Spleen (tissue), 11 donors: ENCODE data around the gene HHLA2. TPM values are rescaled to one million over a fixed set of nuclear protein-coding genes. Genes with fewer than 3 reads are reported as not detected.

Experiments
- DNase-seq: peaks from one replicate; pipeline ENCODE4 v3.0.0-alpha.2; 2020
- H3K27ac ChIP-seq, 8 donors: fragments of 200-600 bp; sonication (generic) in 7 of 8; 1 replicate in 4 of 8; 2 replicates in 4 of 8; pipeline versions ENCODE4 v1.5.0 to v1.8.0; 2016 to 2021; ENCODE audit warnings: inconsistent platforms in 4 of 8, mild to moderate bottlenecking in 4 of 8, moderate library complexity in 1 of 8
- H3K27me3 ChIP-seq, 7 donors: fragments of 200-600 bp; sonication (generic) in 6 of 7; replicated peaks in 1 of 7; 1 replicate in 4 of 7; 2 replicates in 3 of 7; pipeline versions ENCODE4 v1.5.0 to v1.8.0; 2016 to 2021; ENCODE audit warnings: inconsistent platforms in 3 of 7, mild to moderate bottlenecking in 1 of 7
- H3K36me3 ChIP-seq, 6 donors: fragments of 200-600 bp; sonication (generic) in 5 of 6; 1 replicate in 4 of 6; 2 replicates in 2 of 6; pipeline versions ENCODE4 v1.5.0 to v1.8.0; 2016 to 2021; ENCODE audit warnings: inconsistent platforms in 2 of 6
- H3K4me1 ChIP-seq, 6 donors: fragments of 200-600 bp; sonication (generic) in 5 of 6; 1 replicate in 3 of 6; 2 replicates in 3 of 6; pipeline versions ENCODE4 v1.5.0 to v1.8.0; 2016 to 2021; ENCODE audit warnings: inconsistent platforms in 3 of 6
- H3K4me3 ChIP-seq, 8 donors: fragments of 200-600 bp; sonication (generic) in 7 of 8; 1 replicate in 4 of 8; 2 replicates in 4 of 8; pipeline versions ENCODE4 v1.5.0 to v1.8.0; 2016 to 2021; ENCODE audit warnings: inconsistent platforms in 4 of 8, mild to moderate bottlenecking in 4 of 8, moderate library complexity in 2 of 8
- H3K9me3 ChIP-seq, 8 donors: fragments of 200-600 bp; sonication (generic) in 7 of 8; 1 replicate in 4 of 8; 2 replicates in 4 of 8; pipeline versions ENCODE4 v1.5.0 to v1.8.0; 2016 to 2021; ENCODE audit warnings: inconsistent platforms in 4 of 8
- CTCF ChIP-seq, 11 experiments: fragments of 200-600 bp in 7 of 11; fragments of 450-650 bp in 4 of 11; sonication (generic) in 4 of 11; IDR thresholded peaks in 8 of 11; conservative IDR thresholded peaks in 3 of 11; 1 replicate in 7 of 11; 2 replicates in 4 of 11; pipeline versions ENCODE4 v1.4.0 to v1.8.0; 2016 to 2021; ENCODE audit warnings: antibody characterized with exemption in 11 of 11, inconsistent platforms in 4 of 11, mild to moderate bottlenecking in 1 of 11
- POLR2A ChIP-seq, 3 donors: fragments of 450-650 bp; IDR thresholded peaks; one replicate each; pipeline ENCODE4 v1.5.1; 2017; ENCODE audit warnings: antibody characterized with exemption in 3 of 3, mild to moderate bottlenecking in 1 of 3
- POLR2AphosphoS5 ChIP-seq, 3 donors: sonication (generic); formaldehyde crosslinking; IDR thresholded peaks; one replicate each; pipeline ENCODE4 v1.5.1; 2017; ENCODE audit warnings: antibody characterized with exemption in 3 of 3
- WGBS, 5 donors: extraction: QIAGEN DNeasy Blood & Tissue Kit in 3 of 5; methylation state at CpG; one replicate each; pipeline versions ENCODE4 v1.1.5 to v1.1.7; 2013 to 2018; 5-methylcytosine and 5-hydroxymethylcytosine counted together
- intact Hi-C: fragments of 100-400 bp; cut with DNase I; formaldehyde crosslinking; loops from one replicate; pipeline ENCODE4 v1.15.0; 2023; ENCODE audit warnings: low total_unique reads
- polyA plus RNA-seq, 3 donors: library from polyadenylated mRNA; stranded (reverse); fragments of 200-250 nt; gene quantifications; one replicate each; pipeline ENCODE4 v1.2.1, GENCODE V29; 2013
- total RNA-seq, 7 donors: library from RNA; depleted of rRNA in 3 of 7; stranded (reverse); fragments of >200 nt in 3 of 7; fragmentation: NEBNext Ultra II Directional in 4 of 7; extraction: Animal tissue kit (Norgen Biotek cat#: 25700) in 4 of 7; gene quantifications; one replicate each; pipeline versions ENCODE4 v1.1.0 to v1.2.1, GENCODE V29; 2016 to 2021
- donor health status: healthy with polysubstance abuse.
- donor health status: DM: no; HTN: no; CAD: no; lungs with moderate emphysema.
- donor health status: DM: no; HTN: no; CAD: no.
- donor health status: Bipolar disorder and iron deficiency.
- donor health status: healthy.
- donor health status: DM: no; HTN: no; CAD: no.
- donor health status: DM: yes; HTN: yes; CAD: no.

Gene HHLA2
- total and polyA plus RNA-seq, 10 donors: 0.09 to 0.43 (median 0.18) TPM; not detected in 4

GRCh38 chr3:108320746-108321350 lies 24.5 kb downstream of the HHLA2 start:
- Histone ChIP-seq H3K36me3 (no peaks in the 10 kb centered on the region), H3K27ac (no peak overlapping the region), H3K27me3 (no peaks in the 10 kb centered on the region), H3K9me3 (no peaks in the 10 kb centered on the region), H3K4me1 (no peaks in the 10 kb centered on the region), H3K4me3 (no peak overlapping the region)
- TF ChIP-seq CTCF (IDR thresholded peaks at IDR 0.05 in 8 of 11, conservative IDR thresholded peaks at IDR 0.05 in 3 of 11): no peak
- no peak for TF ChIP-seq POLR2AphosphoS5 (IDR thresholded peaks at IDR 0.05)
- TF ChIP-seq POLR2A (IDR thresholded peaks at IDR 0.05): no peak
- intact Hi-C loops: no loop called here
- WGBS, 5 donors: 90 to 93% (median 92%) methylated on average over 6 of the region's 6 CpGs
- no peak for DNase-seq

GRCh38 chr3:108322352-108322751 lies 26.0 kb downstream of the HHLA2 start:
- DNase-seq: no peak
- Histone ChIP-seq H3K36me3 (no peaks in the 10 kb centered on the region), H3K9me3 (peaks cover 0 to 7% (median 0%) of the 10 kb centered on the region in 8 donors), H3K4me1 (no peaks in the 10 kb centered on the region), H3K27me3 (no peaks in the 10 kb centered on the region), H3K4me3 (no peak overlapping the region), H3K27ac (no peak overlapping the region)
- 57 to 78% (median 71%) methylated on average over 4 of the region's 4 CpGs for WGBS, 5 donors
- TF ChIP-seq POLR2AphosphoS5 (IDR thresholded peaks at IDR 0.05) (no peak), CTCF (IDR thresholded peaks at IDR 0.05 in 8 of 11, conservative IDR thresholded peaks at IDR 0.05 in 3 of 11) (peak in 1 of 11 experiments; percentile 10)
- intact Hi-C loops: no loop called here

GRCh38 chr3:108324177-108324576 lies 27.8 kb downstream of the HHLA2 start:
- DNase-seq: no peak
- TF ChIP-seq POLR2A (IDR thresholded peaks at IDR 0.05): no peak
- no peak for TF ChIP-seq POLR2AphosphoS5 (IDR thresholded peaks at IDR 0.05)
- TF ChIP-seq CTCF (IDR thresholded peaks at IDR 0.05 in 8 of 11, conservative IDR thresholded peaks at IDR 0.05 in 3 of 11): no peak
- H3K4me3 ChIP-seq: no peak overlapping the region
- H3K27me3 ChIP-seq: no peaks in the 10 kb centered on the region
- H3K4me1 ChIP-seq: no peaks in the 10 kb centered on the region
- H3K27ac ChIP-seq: no peak overlapping the region
- intact Hi-C loops: no loop called here
- peaks cover 0 to 7% (median 0%) of the 10 kb centered on the region in 8 donors for H3K9me3 ChIP-seq
- WGBS, 5 donors: 72 to 78% (median 76%) methylated on average over 1 of the region's 1 CpG
- no peaks in the 10 kb centered on the region for H3K36me3 ChIP-seq

GRCh38 chr3:108327168-108327567 lies 30.8 kb downstream of the HHLA2 start:
- no peaks in the 10 kb centered on the region for H3K4me1 ChIP-seq
- H3K4me3 ChIP-seq: no peak overlapping the region
- H3K9me3 ChIP-seq: peaks cover 0 to 7% (median 0%) of the 10 kb centered on the region in 8 donors
- no peak for TF ChIP-seq POLR2A (IDR thresholded peaks at IDR 0.05)
- no peak for TF ChIP-seq POLR2AphosphoS5 (IDR thresholded peaks at IDR 0.05)
- no peak for TF ChIP-seq CTCF (IDR thresholded peaks at IDR 0.05 in 8 of 11, conservative IDR thresholded peaks at IDR 0.05 in 3 of 11)
- no peak overlapping the region for H3K27ac ChIP-seq
- no peak for DNase-seq
- no peaks in the 10 kb centered on the region for H3K27me3 ChIP-seq
- H3K36me3 ChIP-seq: no peaks in the 10 kb centered on the region
- intact Hi-C loops: no loop called here
